Measurements from ENCODE around the gene MMP24.
A peak's percentile ranks its signal among the peaks of the same experiment; 100 is the strongest.

MMP24 gene

DNA sequence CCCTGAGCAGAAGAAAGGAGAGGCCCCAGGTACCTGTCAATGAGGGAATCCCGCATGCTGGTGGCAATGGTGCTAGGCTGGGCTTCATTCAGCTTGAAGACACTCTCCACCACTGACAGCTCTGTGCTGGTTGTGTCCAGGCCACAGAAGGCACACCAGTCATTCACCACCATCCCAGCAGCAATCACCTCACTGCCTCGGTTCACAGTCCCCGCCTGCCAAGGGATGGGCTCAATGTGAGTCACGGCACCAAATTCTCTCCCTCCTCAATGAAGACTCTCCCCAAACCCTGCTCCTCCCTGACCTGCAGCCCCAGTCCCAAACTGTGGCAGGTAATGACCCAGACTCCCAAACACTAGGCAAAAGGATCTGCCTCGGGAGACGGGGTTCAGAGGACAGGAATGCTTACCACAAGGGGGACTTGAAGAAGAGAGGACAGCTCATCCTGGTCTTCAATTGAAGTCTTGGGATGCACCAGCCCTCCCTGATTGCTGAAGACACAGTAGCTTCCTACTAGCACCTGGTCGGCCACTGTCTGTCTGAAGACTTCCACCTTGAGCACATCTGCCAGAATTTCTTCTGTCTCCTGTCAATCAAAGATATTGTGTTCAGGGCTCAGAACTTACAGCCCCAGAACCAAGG lies 53.2 kb downstream of the MMP24 start:
- no peak for DNase-seq (ENCODE audit: low spot score)

DNA sequence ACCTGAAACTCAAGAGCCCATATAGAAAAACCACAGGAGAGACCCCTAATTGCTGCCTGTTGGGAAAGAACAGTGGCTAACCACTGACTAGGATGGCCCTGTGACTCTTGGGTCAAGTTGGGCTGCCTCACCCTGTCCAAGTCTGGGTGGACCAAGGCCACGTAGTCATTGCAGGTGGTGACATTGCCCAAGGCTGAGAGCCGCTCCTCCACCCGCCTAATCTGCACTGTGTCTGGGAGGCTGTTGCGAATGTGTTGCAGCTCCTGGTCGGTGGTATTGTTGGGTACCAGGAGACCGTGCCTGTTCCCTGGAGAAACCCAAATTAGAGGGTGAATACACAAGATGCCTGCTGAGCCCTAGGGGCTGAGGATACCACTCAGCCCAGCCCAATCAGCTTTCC lies 54.0 kb downstream of the MMP24 start:
- DNase-seq (ENCODE audit: low spot score), result no peak

GRCh38 chr20:35281506-35282101 lies 55.1 kb downstream of the MMP24 start:
- no peak for DNase-seq (ENCODE audit: low spot score)

DNA sequence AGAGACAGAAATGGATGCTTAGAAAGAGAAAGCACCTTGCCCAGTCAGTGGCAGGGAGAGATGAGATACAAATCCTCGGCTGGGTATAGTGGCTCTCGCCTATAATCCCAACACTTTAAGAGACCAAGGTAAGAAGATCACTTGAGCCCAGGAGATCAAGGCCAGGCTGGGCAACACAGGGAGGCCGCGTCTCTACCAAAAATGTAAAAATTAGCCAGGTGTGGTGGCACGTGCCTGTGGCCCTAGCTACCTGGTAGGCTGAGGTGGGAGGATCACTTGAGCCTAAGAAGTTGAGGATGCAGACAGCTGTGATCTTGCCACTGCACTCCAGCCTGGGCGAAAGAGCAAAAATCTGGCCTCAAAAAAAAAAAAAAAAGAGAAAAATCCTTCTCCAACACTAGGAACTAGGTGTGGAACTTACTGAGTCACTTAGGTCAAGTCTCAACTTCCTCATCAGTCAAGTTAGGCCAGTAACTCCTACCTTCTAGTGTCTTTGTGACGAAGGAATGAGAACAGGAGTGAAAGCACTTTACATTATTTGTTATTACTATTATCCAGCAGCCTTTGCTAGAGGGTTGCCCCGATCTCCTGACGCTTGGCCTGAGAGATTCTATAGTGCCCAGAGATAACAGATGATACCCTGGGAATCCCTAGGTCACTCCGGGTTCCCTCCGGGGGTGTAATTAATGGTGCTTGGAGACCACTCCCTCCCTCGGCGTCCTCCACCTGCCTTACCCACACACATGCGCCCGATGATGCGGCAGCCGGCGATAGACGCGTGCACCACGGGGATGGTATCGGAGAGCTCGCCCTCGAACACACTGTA lies 57.2 kb downstream of the MMP24 start:
- no peak for DNase-seq (ENCODE audit: low spot score)

DNA sequence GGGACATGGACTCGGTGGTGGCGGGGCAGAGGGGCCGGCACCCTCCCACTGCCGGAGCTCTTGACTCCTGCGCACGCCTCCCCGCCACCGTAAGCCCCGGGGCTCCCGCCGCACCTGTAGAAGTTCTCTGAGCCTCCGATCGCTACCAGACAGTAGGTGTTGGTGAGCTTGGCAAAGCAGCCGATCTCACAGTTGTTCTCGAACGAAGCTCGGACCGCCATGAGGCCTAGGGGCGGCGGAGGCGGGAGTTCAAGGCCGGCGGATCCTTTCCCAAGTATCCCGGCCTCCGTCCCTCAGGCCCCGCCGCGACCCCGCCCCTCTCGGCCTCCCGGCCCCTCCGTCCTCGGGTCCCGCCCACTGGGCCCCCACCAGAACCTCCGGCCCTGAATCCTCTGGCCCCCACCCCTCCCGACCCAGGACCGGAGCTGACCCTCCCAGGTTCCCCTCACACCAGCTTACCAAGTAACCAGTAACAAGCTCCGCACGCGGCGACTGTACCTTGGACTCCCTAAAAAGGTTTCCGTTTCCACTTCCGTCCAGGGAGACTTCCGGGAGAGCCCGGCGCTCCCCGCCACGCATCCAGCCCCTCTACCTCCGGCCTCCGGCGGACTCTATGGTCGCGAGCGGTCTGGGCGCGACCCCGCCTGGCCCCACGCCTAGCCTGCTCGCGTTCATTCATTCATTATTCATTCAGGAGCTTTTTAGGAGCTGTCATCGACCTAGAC lies 57.9 kb downstream of the MMP24 start, which contains the start of gene EIF6:
TSS of gene EIF6 (minus strand) at position 506 of the 725 bp plus-strand sequence. CDS start at position 221, 285 bp downstream.
- peak; percentile 84 for DNase-seq (ENCODE audit: low spot score)

DNA sequence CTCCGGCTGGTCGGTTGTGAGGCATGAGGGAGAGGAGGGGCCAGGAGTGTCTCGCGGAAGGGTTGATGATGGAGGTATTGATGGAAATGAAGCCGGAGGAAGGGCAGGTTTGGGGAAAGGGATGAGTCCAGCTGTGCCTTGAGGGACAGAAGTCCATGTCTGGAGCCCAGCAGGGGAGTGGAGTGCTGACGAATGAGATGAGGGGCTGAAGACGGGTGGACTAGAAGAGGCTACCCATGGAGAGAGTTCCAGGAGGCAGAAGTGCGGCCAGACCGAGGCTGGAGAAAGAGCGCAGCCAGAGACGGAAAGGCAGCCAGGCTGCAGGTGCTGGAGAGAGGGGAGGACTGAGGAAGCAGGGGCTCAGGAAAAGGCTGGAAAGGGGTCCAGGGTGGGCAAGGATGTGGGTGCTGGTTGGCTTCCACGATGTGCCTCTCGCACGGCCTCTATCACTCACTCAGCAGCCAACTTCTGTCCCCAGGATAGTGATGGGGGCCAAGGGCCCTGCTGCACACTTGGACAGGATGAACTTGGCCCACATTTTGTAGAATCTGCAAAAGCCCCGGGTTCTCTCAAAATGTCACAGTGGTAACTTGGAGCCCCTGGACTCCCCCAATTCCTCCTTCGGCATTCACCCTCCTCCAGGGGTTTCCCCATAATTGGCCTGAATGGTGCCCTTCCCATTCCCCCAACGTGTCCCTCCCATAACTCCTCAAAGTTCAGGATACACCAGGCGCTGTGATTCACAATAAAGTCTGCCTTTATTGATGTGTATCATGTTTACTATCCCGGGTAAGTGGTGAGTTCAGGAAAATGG lies 58.7 kb downstream of the MMP24 start:
- DNase-seq (ENCODE audit: low spot score), result no peak

- DNase-seq (ENCODE audit: low spot score), result no peak
Measured at GRCh38 chr20:35285806-35286076, 59.3 kb downstream of the MMP24 start.

DNA sequence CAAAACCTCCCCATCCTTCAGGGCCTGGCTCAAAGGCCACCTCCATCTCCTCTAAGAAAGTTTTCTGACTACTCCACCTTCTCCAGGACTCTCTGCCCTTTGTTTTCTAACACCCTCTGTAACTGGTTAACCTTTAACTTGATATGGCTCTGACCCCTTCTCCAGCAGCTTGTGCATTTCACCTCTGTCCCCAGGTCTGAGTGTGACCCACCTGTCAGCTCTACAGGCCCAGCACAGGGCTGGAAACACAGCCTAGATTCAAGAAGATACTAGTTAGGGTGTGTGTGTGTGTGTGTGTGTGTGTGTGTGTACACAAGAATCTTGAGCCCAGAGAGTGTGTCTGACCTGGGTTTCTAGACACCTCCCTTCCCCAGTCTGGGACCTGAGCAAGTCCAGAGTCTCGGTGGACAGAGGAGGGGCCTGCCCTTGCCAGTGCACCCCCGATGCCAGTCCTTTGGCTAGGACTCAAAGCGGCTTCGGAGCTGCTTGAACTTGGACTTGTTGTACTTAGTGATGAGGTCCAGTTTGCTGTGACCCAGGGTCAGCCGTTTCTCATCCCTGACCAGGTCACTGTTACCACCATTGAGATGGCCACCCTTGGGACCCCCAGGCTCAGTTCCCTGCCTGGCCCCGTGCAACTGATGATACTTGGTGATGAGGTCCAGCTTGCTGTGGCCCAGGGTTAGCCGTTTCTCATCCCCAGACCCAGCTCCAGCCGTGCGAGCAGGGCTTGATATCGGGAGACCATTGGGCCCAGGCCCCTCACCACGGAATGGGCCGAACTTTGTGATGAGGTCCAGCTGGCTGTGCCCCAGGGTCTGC lies 59.8 kb downstream of the MMP24 start:
- DNase-seq (ENCODE audit: low spot score), result no peak

DNA sequence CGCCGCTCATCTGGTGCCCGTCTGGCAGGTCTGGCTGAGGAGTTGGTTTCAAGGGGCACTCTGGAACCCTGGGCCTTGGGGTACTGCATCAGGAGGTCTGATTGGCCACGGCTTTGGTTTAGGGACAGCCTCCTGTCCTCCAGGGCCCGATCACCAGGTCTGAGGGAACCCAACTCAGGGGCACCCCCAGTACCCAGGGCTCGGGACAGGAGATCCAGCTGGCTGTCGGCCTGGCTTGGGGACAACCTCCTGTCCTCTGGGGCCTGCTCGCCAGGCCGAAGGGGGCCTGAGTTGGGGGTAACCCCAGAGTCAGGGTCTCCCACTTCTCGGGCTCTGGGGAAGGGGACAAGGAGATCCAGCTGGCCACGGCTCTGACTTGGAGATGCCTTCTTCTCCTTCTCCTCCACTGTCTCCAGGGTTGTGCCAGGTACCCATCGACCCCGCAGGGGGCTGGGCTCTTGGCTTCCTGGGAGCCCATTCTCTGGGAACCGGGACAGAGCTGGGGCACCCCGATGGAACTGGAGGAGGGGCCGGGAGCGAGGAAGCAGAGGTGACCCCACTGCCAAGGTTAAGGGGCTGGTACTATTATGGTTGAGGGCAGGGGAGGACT lies 60.5 kb downstream of the MMP24 start:
- DNase-seq (ENCODE audit: low spot score), result no peak

DNA sequence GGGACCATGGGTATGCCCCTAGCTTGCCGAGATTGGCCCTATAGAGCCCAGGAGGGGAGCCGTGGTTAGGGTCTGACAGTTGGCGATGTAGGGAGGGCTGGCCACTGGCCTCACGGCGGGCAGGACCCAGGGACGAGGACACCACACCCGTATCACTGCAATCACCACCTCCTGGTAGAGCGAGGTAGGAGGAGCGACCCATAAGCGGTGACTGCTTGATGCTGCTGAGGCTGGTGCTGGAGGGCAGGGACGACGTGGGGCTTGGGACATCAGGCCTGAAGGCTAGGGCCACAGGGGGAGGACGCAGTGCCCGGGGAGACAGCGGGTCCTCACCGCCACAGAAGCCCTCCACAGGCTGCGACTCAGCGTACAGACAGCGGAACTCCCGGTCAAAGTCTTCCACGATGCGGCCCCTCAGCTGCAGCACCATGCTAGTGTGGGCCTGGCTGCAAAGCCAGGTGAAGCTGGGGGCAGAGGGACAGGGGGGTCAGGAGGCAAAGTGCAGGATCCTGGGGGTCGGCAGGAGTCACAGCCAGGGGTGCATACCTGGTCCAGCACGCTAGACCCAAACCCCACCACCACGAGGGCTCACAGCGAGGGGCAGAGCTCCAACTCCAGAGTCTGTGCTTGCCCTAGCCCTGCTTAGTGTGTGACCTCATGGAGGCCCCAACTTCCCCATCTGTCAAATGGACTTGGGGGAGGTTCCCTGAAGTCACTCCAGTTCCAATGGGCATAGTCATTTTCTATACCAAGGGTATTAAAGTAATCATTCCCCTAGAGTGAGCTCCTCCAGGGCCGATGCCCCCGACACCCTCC lies 61.2 kb downstream of the MMP24 start:
- no peak for DNase-seq (ENCODE audit: low spot score)

GRCh38 chr20:35288325-35289060 lies 62.0 kb downstream of the MMP24 start:
- no peak for DNase-seq (ENCODE audit: low spot score)

DNA sequence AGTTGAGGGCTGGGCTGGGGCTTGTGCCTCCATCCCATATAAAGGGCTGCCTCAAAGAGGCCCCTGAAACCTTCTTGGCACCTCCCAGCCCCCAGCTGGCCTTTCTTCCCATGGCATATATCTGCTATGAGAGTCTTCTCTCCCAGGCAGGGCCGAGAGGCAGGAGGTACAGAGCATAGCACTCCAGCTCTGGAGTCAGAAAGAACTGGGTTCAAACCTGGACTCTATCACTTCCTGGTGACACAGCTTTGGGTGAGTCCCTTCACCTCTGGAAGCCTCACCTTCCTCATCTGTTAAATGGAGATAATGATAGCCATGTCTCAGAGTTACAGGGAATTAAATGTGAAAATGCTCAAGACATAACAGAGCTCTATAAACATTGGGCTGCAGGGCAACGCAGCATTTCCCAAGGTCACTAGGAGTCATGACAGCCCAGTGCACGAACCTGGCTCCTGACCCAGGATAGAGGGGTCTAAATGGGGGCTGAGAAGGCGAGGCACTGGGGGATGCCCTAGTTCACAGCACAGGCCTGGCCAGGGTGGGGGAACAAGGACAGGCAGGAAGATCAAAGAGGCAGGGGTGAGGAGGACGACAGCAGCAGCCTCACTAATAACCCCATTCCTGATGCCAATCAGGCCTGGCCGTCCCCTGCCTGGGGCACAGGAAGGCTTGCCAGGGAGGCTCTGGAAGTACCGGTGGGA lies 63.8 kb downstream of the MMP24 start:
- DNase-seq (ENCODE audit: low spot score), result no peak

- DNase-seq (ENCODE audit: low spot score), result no peak
Measured at GRCh38 chr20:35290887-35291417, 64.5 kb downstream of the MMP24 start.

GRCh38 chr20:35291654-35292503 lies 65.4 kb downstream of the MMP24 start, which contains the start of gene FAM83C:
TSS of gene FAM83C (minus strand) at chr20:35292425. CDS start at chr20:35292304, 121 bp downstream.
- no peak for DNase-seq (ENCODE audit: low spot score)

GRCh38 chr20:35292504-35293285 lies 66.2 kb downstream of the MMP24 start:
- DNase-seq (ENCODE audit: low spot score), result no peak

Data from germinal center (tissue), 1 donor.